GM21367 (cell line): ENCODE measurements around the gene DYNC1H1.

Source experiments
- ATAC-seq: cut with Tn5 transposase; IDR thresholded peaks from one replicate; pipeline ENCODE4 v1.9.1; 2021; ENCODE audit not compliant: unreplicated experiment

Gene DYNC1H1

GRCh38 chr14:102034301-102034700, 69.9 kb downstream of the DYNC1H1 start:
- no peak for ATAC-seq

GRCh38 chr14:102035914-102036313, 71.5 kb downstream of the DYNC1H1 start:
- ATAC-seq, result no peak

- no peak for ATAC-seq
These were observed 73.3 kb downstream of the DYNC1H1 start for GRCh38 chr14:102037686-102038085.

GRCh38 chr14:102039157-102039556, 74.8 kb downstream of the DYNC1H1 start:
- ATAC-seq, result no peak

GRCh38 chr14:102040153-102040552, 75.8 kb downstream of the DYNC1H1 start:
- no peak for ATAC-seq

- ATAC-seq, result no peak
These were observed 78.3 kb downstream of the DYNC1H1 start for GRCh38 chr14:102042699-102043098.

- ATAC-seq, result no peak
These were observed 79.1 kb downstream of the DYNC1H1 start for GRCh38 chr14:102043251-102044025.

- no peak for ATAC-seq
These were observed 80.2 kb downstream of the DYNC1H1 start for GRCh38 chr14:102044566-102044965.

GRCh38 chr14:102046337-102047278, 82.2 kb downstream of the DYNC1H1 start:
- ATAC-seq, result no peak

GRCh38 chr14:102047808-102048540, 83.6 kb downstream of the DYNC1H1 start:
- no peak for ATAC-seq

GRCh38 chr14:102049258-102050025, 85.1 kb downstream of the DYNC1H1 start:
- ATAC-seq, result no peak

- ATAC-seq, result no peak
These were observed 85.6 kb downstream of the DYNC1H1 start for GRCh38 chr14:102050026-102050405.

GRCh38 chr14:102050625-102051024, 86.3 kb downstream of the DYNC1H1 start:
- no peak for ATAC-seq

- ATAC-seq, result no peak
These were observed 88.1 kb downstream of the DYNC1H1 start for GRCh38 chr14:102052522-102052921.

GRCh38 chr14:102055181-102055901, 91.0 kb downstream of the DYNC1H1 start:
- ATAC-seq, result no peak

GRCh38 chr14:102056694-102057442, 92.5 kb downstream of the DYNC1H1 start:
- ATAC-seq, result no peak

GRCh38 chr14:102057480-102058114, 93.2 kb downstream of the DYNC1H1 start:
- no peak for ATAC-seq

- no peak for ATAC-seq
These were observed 93.8 kb downstream of the DYNC1H1 start for GRCh38 chr14:102058146-102058545.

GRCh38 chr14:102058961-102059360, 94.6 kb downstream of the DYNC1H1 start:
- ATAC-seq, result no peak
